Stimulated activated naive CD4-positive, alpha-beta T cell treated with Interleukin-2 at 50 U/mL for 16 hours (primary cell): ENCODE results near the gene DLG5.

ENCODE experiments used
- DNase-seq: peaks from one replicate; lab custom pipeline; 2025; lab: John Stamatoyannopoulos, UW

Gene DLG5

GRCh38 chr10:77912576-77912975 lies 14.0 kb downstream of the DLG5 start:
- DNase-seq: no peak

DNA sequence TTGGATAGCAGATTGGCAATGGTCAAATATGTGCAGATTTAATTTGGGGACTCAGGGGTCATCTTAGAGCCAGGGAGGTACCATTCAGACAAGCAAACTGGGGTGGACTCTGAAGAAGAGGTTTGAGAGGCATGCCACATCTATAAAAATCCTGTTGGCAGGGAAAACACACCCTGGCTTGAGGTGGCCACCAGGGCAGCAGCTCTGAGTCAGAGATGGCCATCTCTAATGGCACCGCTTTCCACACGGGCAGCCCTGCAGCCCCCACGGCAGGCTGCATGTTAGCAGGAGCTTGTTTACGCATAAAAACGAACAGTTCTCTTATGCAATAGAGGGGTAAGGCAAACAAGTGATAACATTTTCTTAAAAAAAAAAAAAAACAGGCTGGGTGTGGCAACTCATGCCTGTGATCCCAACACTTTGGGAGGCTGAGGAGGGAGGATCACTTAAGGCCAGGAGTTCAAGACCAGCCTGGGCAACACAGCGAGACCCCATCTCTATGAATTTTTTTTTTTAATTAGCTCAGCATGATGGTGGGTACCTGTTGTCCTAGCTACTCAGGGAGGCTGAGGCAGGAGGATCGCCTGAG lies 14.9 kb downstream of the DLG5 start:
- no peak for DNase-seq

GRCh38 chr10:77910524-77911145 lies 15.9 kb downstream of the DLG5 start:
- no peak for DNase-seq

GRCh38 chr10:77909749-77910375 lies 16.7 kb downstream of the DLG5 start:
- DNase-seq: no peak

- no peak for DNase-seq
Measured at GRCh38 chr10:77909021-77909748, 17.4 kb downstream of the DLG5 start.

DNA sequence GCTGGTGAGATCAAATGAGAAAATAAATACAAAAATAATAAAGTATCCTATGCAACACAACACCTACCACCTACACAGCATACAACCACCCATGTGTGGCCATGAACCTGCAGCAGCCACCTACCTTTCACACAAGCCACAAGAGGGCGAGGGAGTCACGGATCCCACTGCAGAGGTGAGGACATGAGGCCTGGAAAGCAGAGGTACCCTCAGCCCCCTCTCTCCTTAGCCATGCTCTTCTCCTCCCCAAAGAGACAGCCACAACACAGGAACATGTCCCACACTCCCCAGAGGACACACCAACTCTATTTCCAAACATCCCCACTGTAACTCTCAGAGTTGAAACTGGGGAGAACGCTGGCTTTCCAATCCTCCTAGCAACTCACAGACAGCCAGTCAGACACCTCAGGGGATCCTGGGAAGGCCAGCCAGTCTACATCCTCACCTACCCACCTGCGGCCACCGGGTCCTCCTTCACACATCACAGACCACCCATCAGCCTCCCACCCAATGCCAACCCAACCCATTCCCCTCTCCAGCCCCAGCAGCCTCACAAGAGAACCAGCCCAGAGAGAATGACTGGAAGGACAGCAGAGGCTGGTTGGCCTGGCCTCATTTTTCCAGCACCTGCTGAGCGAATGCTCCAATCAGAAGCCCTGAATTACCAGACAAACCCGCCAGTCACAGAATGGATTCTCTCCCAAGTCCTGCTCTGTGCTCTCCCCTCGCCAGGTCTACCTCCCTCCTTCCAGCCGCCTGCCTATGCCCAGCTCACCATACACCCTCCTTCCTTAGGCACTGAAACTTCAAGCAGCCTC lies 18.4 kb downstream of the DLG5 start:
- no peak for DNase-seq

DNA sequence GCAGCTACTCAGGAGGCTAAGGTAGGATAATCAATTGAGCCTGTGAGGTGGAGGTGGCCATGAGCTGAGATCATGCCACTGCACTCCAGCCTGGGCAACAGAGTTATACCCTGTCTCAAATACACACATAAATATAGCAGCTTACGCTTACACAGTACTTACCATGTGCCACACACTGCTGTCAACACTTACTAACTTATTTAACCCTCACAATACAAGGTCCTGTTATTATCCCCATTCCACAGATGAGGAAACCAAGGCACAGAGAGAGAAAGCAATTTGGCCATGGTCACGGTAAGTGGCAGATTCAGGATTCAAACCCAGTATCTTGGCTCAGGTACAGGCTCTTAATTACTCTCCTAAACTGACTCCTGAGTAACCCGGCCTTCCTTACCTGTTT lies 19.1 kb downstream of the DLG5 start:
- no peak for DNase-seq

DNA sequence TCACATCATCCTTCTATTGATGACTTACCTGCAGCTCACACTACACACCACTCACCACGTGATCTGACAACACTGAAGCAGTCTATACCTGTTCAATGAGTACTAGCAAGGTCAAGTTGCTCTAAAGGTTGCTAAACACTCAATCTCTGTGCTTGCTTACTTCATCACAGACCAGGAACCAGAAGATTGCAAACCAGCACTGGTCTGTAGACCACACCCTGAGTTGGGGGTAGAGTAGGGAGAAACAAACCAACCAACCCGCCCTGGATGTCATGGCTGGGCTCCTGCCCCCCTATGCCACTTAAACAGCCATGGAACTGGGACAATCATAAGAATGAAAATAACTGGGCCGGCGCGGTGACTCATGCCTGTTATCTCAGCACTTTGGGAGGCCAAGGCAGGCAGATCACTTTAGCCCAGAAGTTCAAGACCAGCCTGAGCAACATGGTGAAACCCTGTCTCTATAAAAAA lies 19.6 kb downstream of the DLG5 start:
- DNase-seq: no peak

GRCh38 chr10:77905781-77906180 lies 20.8 kb downstream of the DLG5 start:
- no peak for DNase-seq

- no peak for DNase-seq
Measured at GRCh38 chr10:77905086-77905748, 21.3 kb downstream of the DLG5 start.

DNA sequence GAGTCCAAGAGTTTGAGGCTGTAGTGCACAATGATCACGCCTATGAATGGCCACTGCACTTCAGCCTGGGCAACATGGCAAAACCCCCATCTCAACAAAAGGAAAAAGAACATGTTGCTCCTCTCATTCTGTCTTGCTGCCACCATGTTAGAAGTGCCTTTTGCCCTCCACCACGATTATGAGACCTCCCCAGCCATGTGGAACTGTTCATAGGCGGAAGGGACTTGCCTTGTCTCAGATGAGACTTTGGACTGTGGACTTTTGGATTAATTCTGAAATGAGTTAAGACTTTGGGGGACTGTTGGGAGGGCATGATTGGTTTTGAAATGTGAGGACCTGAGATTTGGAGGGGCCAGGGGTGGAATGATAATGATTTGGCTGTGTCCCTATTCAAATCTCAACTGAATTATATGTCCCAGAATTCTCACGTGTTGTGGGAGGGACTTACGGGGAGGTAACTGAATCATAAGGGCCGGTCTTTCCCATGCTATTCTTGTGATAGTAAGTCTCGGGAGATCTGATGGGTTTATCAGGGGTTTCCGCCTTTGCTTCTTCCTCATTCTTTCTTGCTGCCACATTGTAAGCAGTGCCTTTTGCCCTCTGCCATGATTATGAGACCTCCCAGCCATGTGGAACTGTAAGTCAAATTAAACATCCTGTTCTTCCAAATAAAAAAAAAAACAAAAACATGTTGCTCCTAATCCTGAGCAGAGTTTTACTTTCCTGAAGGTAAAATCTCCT lies 22.3 kb downstream of the DLG5 start:
- DNase-seq: no peak

GRCh38 chr10:77902159-77902558 lies 24.4 kb downstream of the DLG5 start:
- no peak for DNase-seq

DNA sequence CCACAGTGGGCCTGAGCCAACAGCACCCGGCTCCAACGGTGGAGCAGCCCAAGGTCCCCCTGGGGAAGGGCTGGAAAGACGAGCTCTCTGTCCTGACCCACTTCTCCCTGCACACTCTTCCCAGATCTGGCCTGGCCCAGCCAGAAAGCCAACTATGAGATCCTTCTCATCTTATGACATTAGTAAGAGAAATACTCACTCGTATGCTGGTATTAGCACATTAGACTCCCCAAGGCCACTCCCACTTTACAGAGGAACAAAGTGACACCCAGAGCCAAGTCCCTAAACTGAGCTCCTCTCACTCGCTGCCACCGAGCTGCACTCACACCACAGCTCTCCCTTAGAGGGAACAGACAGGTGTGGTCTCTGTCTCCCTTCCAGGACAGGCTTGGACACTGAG lies 24.8 kb downstream of the DLG5 start:
- no peak for DNase-seq

GRCh38 chr10:77899690-77900089 lies 26.9 kb downstream of the DLG5 start:
- no peak for DNase-seq

DNA sequence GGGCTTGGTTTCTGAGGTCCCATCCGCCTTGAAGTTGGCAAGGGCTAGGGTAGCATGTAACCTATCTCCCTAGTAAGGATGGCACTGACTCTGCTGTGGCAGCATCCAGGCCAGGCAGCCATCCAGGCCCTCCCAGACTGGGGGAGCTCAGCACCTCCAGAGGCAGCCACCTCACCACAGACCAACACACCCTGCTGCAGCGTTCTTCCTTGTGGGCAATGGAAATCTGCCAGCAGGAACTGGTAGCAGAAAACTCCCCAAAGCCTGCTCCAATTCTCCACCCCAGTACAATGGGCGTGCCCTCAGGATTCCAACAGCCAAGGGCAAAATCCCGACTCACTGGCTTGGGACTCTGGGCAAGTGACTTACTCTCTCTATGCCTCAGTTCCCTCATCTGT lies 27.5 kb downstream of the DLG5 start:
- no peak for DNase-seq

DNA sequence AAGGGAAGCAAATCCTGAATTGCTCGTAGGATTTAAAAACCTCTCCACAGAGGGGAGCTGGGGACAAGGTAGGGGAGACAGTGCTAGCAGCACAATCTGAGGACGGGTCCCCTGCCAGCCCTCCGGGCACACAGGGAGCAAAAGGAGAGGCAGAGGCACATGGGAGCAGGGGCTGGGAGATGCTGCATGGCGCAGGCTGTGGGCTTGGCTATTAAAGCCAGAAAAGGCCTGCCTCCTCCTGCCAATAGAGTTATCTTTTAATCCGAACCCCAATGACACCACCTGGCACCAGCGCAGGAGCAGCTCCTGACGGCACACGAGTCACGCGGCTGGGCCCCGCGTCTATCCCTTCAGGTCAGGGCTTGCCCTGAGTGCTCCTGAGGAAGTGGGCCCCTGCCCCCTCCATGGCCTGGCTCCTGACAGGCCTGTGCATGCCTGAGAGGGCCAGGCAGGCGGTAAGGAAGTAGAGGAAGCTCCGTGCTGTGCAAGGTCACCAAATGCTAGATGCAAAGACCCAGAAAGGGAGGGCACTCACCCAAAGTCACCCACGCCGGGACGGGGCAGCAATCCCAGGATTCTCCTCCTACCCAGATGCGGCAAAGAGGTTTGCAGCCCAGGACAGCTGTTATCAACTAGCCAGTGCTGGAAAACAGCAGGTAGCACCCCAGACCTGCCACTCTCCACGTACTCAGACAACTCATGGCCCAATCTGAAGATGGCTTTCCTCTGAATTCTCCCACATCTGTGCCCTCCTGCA lies 28.1 kb downstream of the DLG5 start:
- no peak for DNase-seq

DNA sequence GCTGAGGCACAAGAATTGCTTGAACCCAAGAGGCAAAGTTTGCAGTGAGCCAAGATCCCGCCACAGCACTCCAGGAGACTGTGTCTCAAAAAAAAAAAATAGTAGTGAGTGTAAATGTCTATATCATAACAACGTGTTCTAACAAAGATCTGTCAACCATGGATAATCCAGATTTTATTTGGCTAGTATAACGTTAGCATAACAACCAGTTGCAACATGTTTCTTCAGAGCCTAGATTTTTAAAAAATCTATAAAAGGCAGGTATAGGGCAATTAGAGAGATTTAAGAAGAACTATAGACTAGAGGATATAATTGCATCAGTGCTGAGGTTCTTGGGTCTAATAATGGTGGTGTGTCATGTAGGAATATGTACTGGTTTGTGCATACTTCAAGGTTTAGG lies 30.5 kb downstream of the DLG5 start:
- DNase-seq: no peak

GRCh38 chr10:77894058-77894457 lies 32.5 kb downstream of the DLG5 start:
- no peak for DNase-seq

GRCh38 chr10:77893386-77893785 lies 33.2 kb downstream of the DLG5 start:
- no peak for DNase-seq

GRCh38 chr10:77892761-77893160 lies 33.8 kb downstream of the DLG5 start:
- no peak for DNase-seq
